Neural progenitor cell (in vitro differentiated cells): ENCODE results near the gene SLC44A1.

Experiments used
- CTCF ChIP-seq: fragments of 200-600 bp; sonication (generic); IDR thresholded peaks from 2 replicates; pipeline ENCODE4 v1.5.1; 2017; ENCODE audit warnings: antibody characterized with exemption, mild to moderate bottlenecking
- EZH2 ChIP-seq: fragments of 200-600 bp; sonication (generic); IDR thresholded peaks from 2 replicates; pipeline ENCODE4 v1.6.1; 2017; ENCODE audit warnings: antibody characterized with exemption, mild to moderate bottlenecking, moderate library complexity

- TF ChIP-seq CTCF: no peak
- TF ChIP-seq EZH2: no peak
Measured at GRCh38 chr9:105345626-105346025, 101.2 kb downstream of the SLC44A1 start.
